IPS-NIHi11 (cell line): ENCODE measurements around the gene OSBPL8.

Experiments
- DNase-seq: peaks from one replicate; pipeline ENCODE4 v3.0.0; 2012; ENCODE audit warnings: mixed read lengths, low spot score

Gene OSBPL8

GRCh38 chr12:76555231-76555767, 4.3 kb downstream of the OSBPL8 start:
- no peak for DNase-seq

- DNase-seq: no peak
These were observed 5.0 kb downstream of the OSBPL8 start for GRCh38 chr12:76554405-76555230.

GRCh38 chr12:76552343-76552938, 7.1 kb downstream of the OSBPL8 start:
- DNase-seq: no peak

GRCh38 chr12:76551482-76551888, 8.1 kb downstream of the OSBPL8 start:
- DNase-seq: no peak

- DNase-seq: no peak
These were observed 10.4 kb downstream of the OSBPL8 start for GRCh38 chr12:76549131-76549530.

- no peak for DNase-seq
These were observed 11.2 kb downstream of the OSBPL8 start for GRCh38 chr12:76548222-76548837.

GRCh38 chr12:76547526-76547925, 12.0 kb downstream of the OSBPL8 start:
- no peak for DNase-seq

GRCh38 chr12:76546889-76547288, 12.7 kb downstream of the OSBPL8 start:
- no peak for DNase-seq

GRCh38 chr12:76545486-76545885, 14.1 kb downstream of the OSBPL8 start:
- DNase-seq: no peak

- no peak for DNase-seq
These were observed 14.8 kb downstream of the OSBPL8 start for GRCh38 chr12:76544601-76545261.

GRCh38 chr12:76543813-76544347, 15.7 kb downstream of the OSBPL8 start:
- no peak for DNase-seq

GRCh38 chr12:76542908-76543307, 16.7 kb downstream of the OSBPL8 start:
- no peak for DNase-seq

- DNase-seq: no peak
These were observed 19.8 kb downstream of the OSBPL8 start for GRCh38 chr12:76539727-76540126.

- DNase-seq: no peak
These were observed 21.6 kb downstream of the OSBPL8 start for GRCh38 chr12:76537923-76538322.

GRCh38 chr12:76536546-76536945, 23.0 kb downstream of the OSBPL8 start:
- no peak for DNase-seq

- no peak for DNase-seq
These were observed 24.4 kb downstream of the OSBPL8 start for GRCh38 chr12:76535170-76535569.

GRCh38 chr12:76533331-76533730, 26.2 kb downstream of the OSBPL8 start:
- no peak for DNase-seq

- DNase-seq: no peak
These were observed 27.1 kb downstream of the OSBPL8 start for GRCh38 chr12:76532520-76532919.

- DNase-seq: no peak
These were observed 28.5 kb downstream of the OSBPL8 start for GRCh38 chr12:76531056-76531455.

- no peak for DNase-seq
These were observed 29.1 kb downstream of the OSBPL8 start for GRCh38 chr12:76530516-76530915.

GRCh38 chr12:76529226-76529918, 30.2 kb downstream of the OSBPL8 start:
- DNase-seq: no peak

GRCh38 chr12:76523408-76523807, 36.2 kb downstream of the OSBPL8 start:
- no peak for DNase-seq
